Right ventricle myocardium superior (tissue), 1 donor: ENCODE data around the gene DXO. TPM values are rescaled to one million over a fixed set of nuclear protein-coding genes. Genes with fewer than 3 reads are reported as not detected.
A peak's percentile ranks its signal among the peaks of the same experiment; 100 is the strongest.
"Not testable (repeated sequence)": the region's sequence is repeated elsewhere in the genome, so short reads cannot be mapped to it uniquely, and the experiment has no call there.

ENCODE experiments used
- ATAC-seq: fragments of 200-7000 bp; cut with Tn5 transposase; one replicate; pipeline ENCODE4 v1.9.1; 2020; ENCODE audit warnings: mild to moderate bottlenecking; ENCODE audit not compliant: poor library complexity
- DNase-seq: peaks from one replicate; pipeline ENCODE4 v3.0.0-alpha.2; 2020
- intact Hi-C: fragments of 100-400 bp; cut with DNase I; formaldehyde crosslinking; loops from one replicate; pipeline ENCODE4 v1.11.2; 2022
- long read RNA-seq: library from polyadenylated mRNA; unstranded; transcript quantifications from one replicate; pipeline ENCODE4 v2.0.0, GENCODE V29; 2021
- total RNA-seq: library from RNA; stranded (reverse); fragmentation: NEBNext Ultra II Directional; extraction: Animal tissue kit (Norgen Biotek cat#: 25700); gene quantifications from one replicate; pipeline ENCODE4 v1.2.1, GENCODE V29; 2021
- donor health status: DM: no; HTN: yes; CAD: no; lungs with severe emphysema.

DXO gene
- 7.5 TPM for total RNA-seq
- long read RNA-seq, transcript DXO-201 (7 exons, 1,628 nt): major isoform, 12 of 24 reads
- long read RNA-seq, partial matches to known transcripts: 2 of 24 reads
- long read RNA-seq, other reads (novel, unspliced or antisense): 8 of 24 reads

GRCh38 chr6:31971993-31972708 lies at the start of gene DXO:
TSS of gene DXO (minus strand) at chr6:31972138. CDS start at chr6:31971675, 463 bp downstream.
- intact Hi-C loops: no loop called here
- ATAC-seq (peak; percentile 97), DNase-seq (peak; percentile 97)

GRCh38 chr6:32014547-32014946 lies 42.6 kb upstream of the DXO start, which contains the start of gene C4B:
TSS of gene C4B (plus strand) at chr6:32014795. CDS start at chr6:32014846, 51 bp downstream.
- peak; percentile 81 for ATAC-seq
- intact Hi-C loops: not testable (repeated sequence)

DNA sequence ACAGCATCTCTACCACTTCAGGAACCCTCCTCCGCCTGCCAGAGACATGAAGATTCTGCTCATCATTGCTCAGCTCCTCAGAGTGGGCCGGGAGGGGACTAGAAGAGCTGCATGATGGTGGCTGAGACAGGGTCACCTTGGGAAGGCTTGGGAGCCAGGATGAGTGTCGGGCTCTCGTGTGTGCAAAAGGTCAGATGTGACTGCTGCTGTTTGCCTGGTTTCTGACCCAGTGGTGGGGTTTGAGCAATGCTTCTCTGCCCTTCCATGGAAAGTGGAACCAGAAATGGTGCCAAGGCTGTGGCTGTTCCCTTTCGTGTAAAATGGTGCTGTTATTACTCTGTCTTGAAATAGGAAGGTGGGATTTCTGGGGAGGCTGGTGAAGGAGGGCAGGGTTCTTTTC lies 41.8 kb upstream of the DXO start:
- ATAC-seq, DNase-seq, intact Hi-C loops: not testable (repeated sequence)

More at GRCh38 chr6:32014547-32014946, 42.6 kb upstream of the DXO start, which contains the start of gene C4B:
- DNase-seq: not testable (repeated sequence)

GRCh38 chr6:32012941-32013617 lies 41.1 kb upstream of the DXO start:
- peak; percentile 47 for DNase-seq
- intact Hi-C loops, ATAC-seq: not testable (repeated sequence)

DNA sequence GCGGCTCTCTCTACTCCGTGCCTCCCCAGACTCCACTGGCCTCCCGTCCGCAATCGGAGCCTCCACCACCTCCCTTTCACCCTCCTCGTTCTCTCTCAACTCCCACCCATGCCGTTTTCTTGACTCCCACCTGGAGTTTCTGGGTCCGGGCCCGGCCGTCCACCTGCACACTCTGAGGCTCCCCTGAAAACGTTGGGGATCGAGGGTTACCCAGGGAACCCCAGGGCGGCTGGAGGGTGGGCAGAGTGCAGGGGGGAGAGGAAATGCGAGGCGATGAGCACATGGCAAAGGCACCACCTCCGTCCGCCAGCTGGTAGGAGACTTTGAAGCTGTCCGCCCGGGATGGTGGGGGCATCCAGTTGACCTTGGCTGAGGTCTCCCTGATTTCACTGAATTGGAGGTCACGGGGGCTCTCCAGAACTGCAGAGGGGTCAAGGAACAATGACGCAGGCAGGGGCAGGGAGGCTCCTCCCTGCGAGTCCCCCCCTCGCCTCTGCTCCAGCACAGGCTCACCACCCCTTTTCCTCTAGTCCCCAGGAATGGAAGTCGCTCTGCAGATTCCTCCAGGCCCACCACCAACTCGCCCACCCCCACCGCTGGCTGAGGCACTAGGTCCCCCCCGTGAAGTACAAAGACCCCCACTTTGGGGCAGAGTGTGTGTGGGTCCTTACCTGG lies 39.1 kb upstream of the DXO start:
- intact Hi-C loops, ATAC-seq: not testable (repeated sequence)

GRCh38 chr6:32009537-32009936 lies 37.6 kb upstream of the DXO start:
- DNase-seq, ATAC-seq, intact Hi-C loops: not testable (repeated sequence)

More for the DNA sequence above, 39.1 kb upstream of the DXO start:
- DNase-seq: not testable (repeated sequence)

DNA sequence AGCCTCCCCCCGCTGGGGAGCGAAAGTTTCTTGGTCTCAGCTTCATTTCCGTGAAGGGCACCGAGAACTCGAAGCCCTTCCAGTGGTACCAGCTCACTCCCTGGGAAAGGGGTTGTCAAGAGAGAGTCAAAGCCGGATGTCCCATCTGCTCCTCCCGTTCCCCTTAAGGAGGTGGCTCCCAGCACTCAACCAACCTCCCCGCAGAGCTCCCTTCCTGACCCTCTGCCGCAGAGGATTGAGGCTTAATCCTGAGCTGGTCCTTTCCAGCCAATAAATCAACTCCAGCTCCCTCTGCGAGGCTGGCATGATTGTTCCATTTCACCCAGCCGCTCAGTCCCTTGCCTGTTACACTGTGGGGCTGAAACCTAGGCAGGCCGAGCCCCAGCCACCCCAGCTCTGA lies 36.7 kb upstream of the DXO start:
- ATAC-seq, DNase-seq, intact Hi-C loops: not testable (repeated sequence)

GRCh38 chr6:32008037-32008436 lies 36.1 kb upstream of the DXO start:
- ATAC-seq, DNase-seq, intact Hi-C loops: not testable (repeated sequence)

DNA sequence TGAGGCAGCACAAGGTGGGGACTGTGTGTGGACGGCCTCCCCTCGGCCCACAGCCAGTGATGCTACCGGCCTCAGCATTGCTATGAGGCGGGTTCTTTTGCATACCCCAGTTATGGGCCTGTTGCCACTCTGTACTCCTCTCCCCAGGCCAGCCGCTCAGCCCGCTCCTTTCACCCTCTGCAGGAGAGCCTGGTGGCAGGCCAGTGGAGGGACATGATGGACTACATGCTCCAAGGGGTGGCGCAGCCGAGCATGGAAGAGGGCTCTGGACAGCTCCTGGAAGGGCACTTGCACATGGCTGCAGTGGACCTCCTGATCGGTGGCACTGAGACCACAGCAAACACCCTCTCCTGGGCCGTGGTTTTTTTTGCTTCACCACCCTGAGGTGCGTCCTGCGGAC lies 35.1 kb upstream of the DXO start:
- DNase-seq, ATAC-seq, intact Hi-C loops: not testable (repeated sequence)

GRCh38 chr6:32005991-32006529 lies 34.1 kb upstream of the DXO start:
- ATAC-seq, intact Hi-C loops, DNase-seq: not testable (repeated sequence)

DNA sequence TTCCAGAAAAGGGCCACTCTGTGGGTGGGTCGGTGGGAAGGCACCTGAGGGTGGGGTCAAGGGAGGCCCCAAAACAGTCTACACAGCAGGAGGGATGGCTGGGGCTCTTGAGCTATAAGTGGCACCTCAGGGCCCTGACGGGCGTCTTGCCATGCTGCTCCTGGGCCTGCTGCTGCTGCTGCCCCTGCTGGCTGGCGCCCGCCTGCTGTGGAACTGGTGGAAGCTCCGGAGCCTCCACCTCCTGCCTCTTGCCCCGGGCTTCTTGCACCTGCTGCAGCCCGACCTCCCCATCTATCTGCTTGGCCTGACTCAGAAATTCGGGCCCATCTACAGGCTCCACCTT lies 33.6 kb upstream of the DXO start:
- DNase-seq, ATAC-seq, intact Hi-C loops: not testable (repeated sequence)

DNA sequence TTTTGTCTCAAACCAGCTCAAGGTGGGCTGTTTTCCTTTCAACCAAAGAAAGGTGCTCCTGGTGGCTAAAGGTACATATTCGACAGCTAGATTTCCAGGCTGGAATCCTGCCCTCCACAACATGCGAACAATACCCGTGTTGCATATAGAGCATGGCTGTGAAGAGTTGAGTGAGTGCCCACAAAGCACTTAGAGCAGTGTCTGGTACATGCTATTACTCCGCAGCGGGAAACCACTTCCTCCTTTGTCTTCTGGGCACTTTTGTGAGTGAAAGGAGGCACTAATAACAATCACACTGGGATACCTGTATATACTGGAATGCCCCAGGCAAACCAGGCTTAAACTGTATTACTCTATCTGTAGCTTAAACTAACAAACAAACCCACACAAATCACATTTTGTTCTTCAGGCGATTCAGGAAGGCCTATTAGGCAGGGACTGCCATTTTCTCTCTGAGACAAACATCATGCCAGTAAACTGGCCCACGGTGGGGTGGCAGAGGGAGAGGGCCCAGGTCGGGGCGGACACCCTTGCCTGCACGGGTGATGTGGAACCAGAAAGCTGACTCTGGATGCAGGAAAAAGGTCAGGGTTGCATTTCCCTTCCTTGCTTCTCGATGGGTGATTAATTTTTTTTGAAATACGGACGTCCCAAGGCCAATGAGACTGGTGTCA lies 33.1 kb upstream of the DXO start:
- intact Hi-C loops, DNase-seq, ATAC-seq: not testable (repeated sequence)

- intact Hi-C loops, DNase-seq, ATAC-seq: not testable (repeated sequence)
Measured at GRCh38 chr6:32004393-32004792, 32.5 kb upstream of the DXO start.

GRCh38 chr6:32003301-32003700 lies 31.4 kb upstream of the DXO start:
- DNase-seq, ATAC-seq, intact Hi-C loops: not testable (repeated sequence)

GRCh38 chr6:32002546-32003268 lies 30.8 kb upstream of the DXO start:
- intact Hi-C loops, DNase-seq: not testable (repeated sequence)
- ATAC-seq: peak; percentile 59

GRCh38 chr6:31996385-31996784 lies 24.4 kb upstream of the DXO start:
- intact Hi-C loops, DNase-seq, ATAC-seq: not testable (repeated sequence)

DNA sequence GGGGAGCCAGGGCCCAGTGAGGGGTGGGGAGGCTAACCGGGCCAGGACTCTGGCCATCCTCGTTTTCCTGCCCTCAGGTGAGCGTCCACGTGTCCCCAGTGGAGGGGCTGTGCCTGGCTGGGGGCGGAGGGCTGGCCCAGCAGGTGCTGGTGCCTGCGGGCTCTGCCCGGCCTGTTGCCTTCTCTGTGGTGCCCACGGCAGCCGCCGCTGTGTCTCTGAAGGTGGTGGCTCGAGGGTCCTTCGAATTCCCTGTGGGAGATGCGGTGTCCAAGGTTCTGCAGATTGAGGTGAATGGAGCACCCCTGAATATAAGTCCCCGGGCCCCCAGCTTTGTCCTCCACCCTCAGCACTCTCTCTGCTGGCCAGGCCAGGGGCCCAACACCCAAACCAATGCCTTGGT lies 22.5 kb upstream of the DXO start:
- DNase-seq, ATAC-seq, intact Hi-C loops: not testable (repeated sequence)
